GM10248 (cell line): Measurements from ENCODE around the gene REC114.

Experiments
- CTCF ChIA-PET: fragments of 300-600 bp; sonication (Branson Sonifier 250); formaldehyde crosslinking; extraction: SDS; loops from one replicate; lab custom pipeline; 2021; ENCODE audit warnings: antibody characterized with exemption; lab: Yijun Ruan, JAX
- POLR2A ChIA-PET: fragments of 350-650 bp; sonication (Branson Sonifier 250); formaldehyde crosslinking; extraction: SDS; loops from one replicate; lab custom pipeline; 2020; ENCODE audit warnings: antibody characterized with exemption; lab: Yijun Ruan, JAX
- DNase-seq: peaks from one replicate; pipeline ENCODE4 v3.0.0; 2012; ENCODE audit errors: extremely low spot score
- CTCF ChIP-seq: IDR thresholded peaks from 2 replicates; pipeline ENCODE4 v1.5.1; 2012; ENCODE audit warnings: mild to moderate bottlenecking, low read depth; ENCODE audit errors: extremely low read depth, missing control alignments, control extremely low read depth

The REC114 gene

GRCh38 chr15:73602446-73602843, 159.5 kb downstream of the REC114 start:
- no peak for DNase-seq
- no peak for TF ChIP-seq CTCF
- ChIA-PET POLR2A (no interaction called here), CTCF (interaction anchor here (1.1 to 11.0 kb wide), 7 partner anchors 7 to 98 kb away, joined by 3 to 131 read pairs (median 4); partner anchors contain the start of gene NPTN)

GRCh38 chr15:73602992-73603391, 160.0 kb downstream of the REC114 start:
- ChIA-PET CTCF (interaction anchor here (1.1 to 11.0 kb wide), 5 partner anchors 9 to 97 kb away, joined by 3 to 131 read pairs (median 4); partner anchors contain the start of gene NPTN), POLR2A (no interaction called here)
- no peak for TF ChIP-seq CTCF
- DNase-seq: no peak

- POLR2A ChIA-PET: no interaction called here
- TF ChIP-seq CTCF: no peak
- DNase-seq: no peak
- CTCF ChIA-PET: interaction anchor here (0.9 to 11.0 kb wide), 4 partner anchors 14 to 44 kb away, joined by 3 to 131 read pairs (median 48); partner anchors contain the start of gene NPTN
Observed at GRCh38 chr15:73604477-73604876, 161.5 kb downstream of the REC114 start.

- no peak for TF ChIP-seq CTCF
- ChIA-PET CTCF (interaction anchor here (1.3 to 11.0 kb wide), 5 partner anchors 13 to 99 kb away, joined by 3 to 131 read pairs (median 6); partner anchors contain the start of gene NPTN), POLR2A (no interaction called here)
- no peak for DNase-seq
Observed at GRCh38 chr15:73605759-73606436, 162.9 kb downstream of the REC114 start.

GRCh38 chr15:73607405-73607804, 164.4 kb downstream of the REC114 start:
- DNase-seq: peak; percentile 18
- no peak for TF ChIP-seq CTCF
- ChIA-PET POLR2A (interaction anchor here (0.7 kb wide), 1 partner anchor 934 kb away, joined by 4 read pairs; the partner anchor contains the start of gene ARID3B), CTCF (interaction anchor here (0.8 to 11.0 kb wide), 10 partner anchors 10 to 97 kb away, joined by 3 to 131 read pairs (median 4); partner anchors contain the start of gene NPTN)

- TF ChIP-seq CTCF: no peak
- DNase-seq: no peak
- POLR2A ChIA-PET: interaction anchor here (0.7 kb wide), 1 partner anchor 933 kb away, joined by 4 read pairs; the partner anchor contains the start of gene ARID3B
- CTCF ChIA-PET: interaction anchor here (0.8 to 11.0 kb wide), 8 partner anchors 11 to 48 kb away, joined by 3 to 131 read pairs (median 4); partner anchors contain the start of gene NPTN
Observed at GRCh38 chr15:73607843-73608242, 164.9 kb downstream of the REC114 start.
